GM12878 (cell line): ENCODE results near the gene SHC4. TPM values are rescaled to one million over a fixed set of nuclear protein-coding genes. Genes with fewer than 3 reads are reported as not detected.

Experiments used
- ATAC-seq: fragments of 200-7000 bp; cut with Tn5 transposase; 3 replicates; pipeline ENCODE4 v1.9.1; 2020; ENCODE audit warnings: mild to moderate bottlenecking, moderate library complexity
- BruUV-seq: library from RNA; stranded (reverse); fragments of 400-500 nt; replicated peaks from 2 replicates; lab custom pipeline; 2021; lab: Mats Ljungman, UMichigan
- CTCF ChIA-PET: fragments of 300-600 bp; sonication (Branson Sonifier 250); formaldehyde crosslinking; extraction: SDS; loops from one replicate; lab custom pipeline; 2021; ENCODE audit warnings: inconsistent platforms; lab: Yijun Ruan, JAX
- POLR2A ChIA-PET: fragments of 350-600 bp; formaldehyde crosslinking; extraction: SDS; loops from one replicate; lab custom pipeline; 2021; ENCODE audit warnings: inconsistent platforms; lab: Charles Lee
- RAD21 ChIA-PET: fragments of 300-600 bp; sonication (Branson Sonifier 250); formaldehyde crosslinking; loops from one replicate; lab custom pipeline; 2023; ENCODE audit warnings: antibody characterized with exemption; ENCODE audit not compliant: unreplicated experiment; lab: Charles Lee
- SMC1A ChIA-PET: fragments of 300-600 bp; sonication (Branson Sonifier 250); formaldehyde crosslinking; loops from one replicate; lab custom pipeline; 2023; ENCODE audit not compliant: unreplicated experiment, uncharacterized antibody; lab: Charles Lee
- DNase-seq: peaks from one replicate; pipeline ENCODE4 v3.0.0-alpha.2; 2011; ENCODE audit warnings: low read depth, low spot score
- FAIRE-seq: peaks from 3 replicates; lab custom pipeline; 2011; peaks lifted over from hg19 to GRCh38; lab: Jason Lieb, UNC
- H2AFZ ChIP-seq: 2 replicates; pipeline ENCODE4 v1.6.0; 2011; ENCODE audit warnings: low read depth, low read length, control low read depth; ENCODE audit not compliant: control insufficient read depth
- H3K27ac ChIP-seq: 2 replicates; pipeline ENCODE4 v1.5.1; 2011; ENCODE audit warnings: control low read depth; ENCODE audit not compliant: control insufficient read depth, insufficient read depth
- H3K27me3 ChIP-seq, 2 experiments: replicated peaks in 1 of 2; 2 replicates each; pipeline versions ENCODE4 v1.6.0 to v1.6.1; 2011; ENCODE audit warnings: low read length in 1 of 2; ENCODE audit not compliant: control insufficient read depth in 2 of 2, insufficient read depth in 2 of 2
- H3K36me3 ChIP-seq, 2 experiments: 2 replicates each; pipeline ENCODE4 v1.5.1; 2011; ENCODE audit warnings: low read length in 1 of 2; ENCODE audit not compliant: control insufficient read depth in 2 of 2, insufficient read depth in 2 of 2
- H3K4me1 ChIP-seq: 2 replicates; pipeline ENCODE4 v1.6.1; 2011; ENCODE audit warnings: mild to moderate bottlenecking, low read length, moderate library complexity, mixed read lengths; ENCODE audit not compliant: control insufficient read depth, insufficient read depth
- H3K4me2 ChIP-seq: 2 replicates; pipeline ENCODE4 v1.6.0; 2011; ENCODE audit warnings: control low read depth; ENCODE audit not compliant: control insufficient read depth, insufficient read depth
- H3K4me3 ChIP-seq: fragments of 200-600 bp; sonication (generic); 2 replicates; pipeline ENCODE4 v1.5.1; 2016
- H3K79me2 ChIP-seq: 2 replicates; pipeline ENCODE4 v1.6.0; 2011; ENCODE audit warnings: low read length; ENCODE audit not compliant: control insufficient read depth, insufficient read depth
- H3K9ac ChIP-seq: 2 replicates; pipeline ENCODE4 v1.8.0; 2011; ENCODE audit warnings: low read length, control low read depth, mixed read lengths; ENCODE audit not compliant: control insufficient read depth, insufficient read depth
- H3K9me3 ChIP-seq: replicated peaks from 3 replicates; pipeline ENCODE4 v1.5.1; 2011; ENCODE audit warnings: mild to moderate bottlenecking, low read length; ENCODE audit not compliant: control insufficient read depth, insufficient read depth
- H4K20me1 ChIP-seq: 2 replicates; pipeline ENCODE4 v1.6.0; 2011; ENCODE audit not compliant: control insufficient read depth, insufficient read depth
- IRF4 ChIP-seq: IDR thresholded peaks from 2 replicates; pipeline ENCODE4 v1.6.1; 2011; ENCODE audit warnings: low read depth, low read length
- SRF ChIP-seq, 2 experiments: IDR thresholded peaks; 2 replicates each; pipeline ENCODE4 v1.6.1; 2011; ENCODE audit warnings: low read depth in 2 of 2, low read length in 2 of 2, mild to moderate bottlenecking in 1 of 2, moderate library complexity in 1 of 2
- WGBS: methylation state at CpG from one replicate; pipeline ENCODE4 v1.1.6; 2016; ENCODE audit warnings: low lambda C conversion rate; ENCODE audit not compliant: insufficient replicate concordance, insufficient coverage; ENCODE audit errors: missing lambda C conversion rate; 5-methylcytosine and 5-hydroxymethylcytosine counted together
- in situ Hi-C: fragments of 300-500 bp; cut with MboI; formaldehyde crosslinking; loops from 9 replicates; pipeline ENCODE4 v1.14.3; 2018; ENCODE audit warnings: mixed read lengths
- intact Hi-C: fragments of 100-400 bp; cut with micrococcal nuclease; formaldehyde crosslinking; loops from one replicate; pipeline ENCODE4 v1.14.2; 2022; ENCODE audit not compliant: unreplicated experiment
- polyA plus RNA-seq, 11 experiments: library from polyadenylated mRNA; depleted of rRNA in 4 of 11; unstranded in 6 of 11; stranded (reverse) in 5 of 11; fragments of >200 nt; fragmentation: Nextera tagmentation in 4 of 11; fragmentation: Illumina TruSeq in 1 of 11; extraction: Ambion mirVana in 4 of 11; extraction: Trizol in 1 of 11; gene quantifications; 1 replicate in 1 of 11; 2 replicates in 10 of 11; pipeline versions ENCODE4 v1.2.1 to v1.2.3, GENCODE V29; 2011 to 2016; ENCODE audit warnings: inconsistent platforms in 2 of 11, missing spikeins in 2 of 11, low read depth in 1 of 11
- total RNA-seq, 4 experiments: library from RNA; depleted of rRNA in 3 of 4; stranded (reverse); fragments of >200 nt in 3 of 4; fragmentation: Illumina TruSeq in 1 of 4; extraction: Trizol in 1 of 4; gene quantifications; 2 replicates each; pipeline versions ENCODE4 v1.2.1 to v1.2.3, GENCODE V29; 2013 to 2021

Gene SHC4
- total and polyA plus RNA-seq, 10 of the 15 experiments (the other 5 are each of a cell fraction or from before 2014, with no cell fraction given), result 0.04 to 0.87 (median 0.14) TPM

- ATAC-seq (no peak), FAIRE-seq (no peak), DNase-seq (no peak)
- Histone ChIP-seq H3K79me2 (no peaks in the 10 kb centered on the region), H3K27ac (no peak overlapping the region), H2AFZ (no peak overlapping the region), H4K20me1 (no peaks in the 10 kb centered on the region), H3K4me1 (peaks cover 3% of the 10 kb centered on the region; the same call in 1 of the 2 replicates), H3K27me3 (no peaks in the 10 kb centered on the region), H3K4me3 (no peak overlapping the region), H3K9ac (no peak overlapping the region), H3K4me2 (no peak overlapping the region), H3K9me3 (no peaks in the 10 kb centered on the region), H3K36me3 (peaks cover 3 to 7% of the 10 kb centered on the region in 2 experiments; a peak in 3 of 4 replicates)
- in situ Hi-C loops, result no loop called here
- RAD21 ChIA-PET, result no interaction called here
- 97% methylated on average over 1 of the region's 1 CpG for WGBS
- intact Hi-C loops, result no loop called here
- no peak for TF ChIP-seq IRF4
- CTCF ChIA-PET, result interaction anchor here (0.9 kb wide), 1 partner anchor 14 kb away, joined by 7 read pairs; no protein-coding TSS in a partner anchor
- POLR2A ChIA-PET, result no interaction called here
- BruUV-seq, result no TSS peak
- SMC1A ChIA-PET, result interaction anchor here (1.2 kb wide), 1 partner anchor 13 kb away, joined by 3 read pairs; no protein-coding TSS in a partner anchor
Observed at GRCh38 chr15:48989170-48989569, 25.5 kb upstream of the SHC4 start.

GRCh38 chr15:48987142-48987541, 23.4 kb upstream of the SHC4 start:
- H3K4me2 ChIP-seq, result no peak overlapping the region
- no peaks in the 10 kb centered on the region for H3K27me3 ChIP-seq
- FAIRE-seq, result no peak
- no peaks in the 10 kb centered on the region for H4K20me1 ChIP-seq
- SMC1A ChIA-PET, result interaction anchor here (0.6 to 1.3 kb wide), 4 partner anchors 11 to 124 kb away, joined by 3 to 6 read pairs (median 4); partner anchors contain the start of gene EID1
- BruUV-seq, result no TSS peak
- H3K4me3 ChIP-seq, result no peak overlapping the region
- H3K27ac ChIP-seq, result no peak overlapping the region
- RAD21 ChIA-PET, result interaction anchor here (1.3 to 1.7 kb wide), 2 partner anchors 109 to 122 kb away, joined by 3 read pairs; partner anchors contain the start of gene EID1
- POLR2A ChIA-PET, result no interaction called here
- in situ Hi-C loops, result no loop called here
- no peaks in the 10 kb centered on the region for H3K4me1 ChIP-seq
- H3K9ac ChIP-seq, result no peak overlapping the region
- no peak overlapping the region for H2AFZ ChIP-seq
- peaks cover 2 to 4% of the 10 kb centered on the region in 2 experiments; a peak in 3 of 4 replicates for H3K36me3 ChIP-seq
- DNase-seq, result no peak
- intact Hi-C loops, result no loop called here
- CTCF ChIA-PET, result interaction anchor here (0.9 to 3.0 kb wide), 3 partner anchors 12 to 159 kb away, joined by 3 to 17 read pairs (median 4); no protein-coding TSS in a partner anchor
- H3K9me3 ChIP-seq, result no peaks in the 10 kb centered on the region
- no peak for ATAC-seq
- H3K79me2 ChIP-seq, result no peaks in the 10 kb centered on the region
- TF ChIP-seq SRF (IDR thresholded peaks at IDR 0.05; ENCODE audit: low read depth in 2 of 2, low read length in 2 of 2), result no peak
- TF ChIP-seq, all 136 proteins: peak for 0
